Right ventricle myocardium inferior (tissue), 1 donor: ENCODE data around the gene SEZ6L2. TPM values are rescaled to one million over a fixed set of nuclear protein-coding genes. Genes with fewer than 3 reads are reported as not detected.
"Not testable (repeated sequence)": the region's sequence is repeated elsewhere in the genome, so short reads cannot be mapped to it uniquely, and the experiment has no call there.

Experiments used
- ATAC-seq: fragments of 200-7000 bp; cut with Tn5 transposase; one replicate; pipeline ENCODE4 v1.9.1; 2020; ENCODE audit warnings: mild to moderate bottlenecking, moderate library complexity
- DNase-seq: peaks from one replicate; pipeline ENCODE4 v3.0.0; 2021; ENCODE audit errors: missing footprints
- intact Hi-C: fragments of 100-400 bp; cut with DNase I; formaldehyde crosslinking; loops from one replicate; pipeline ENCODE4 v1.11.0; 2022
- total RNA-seq: library from RNA; stranded (reverse); fragmentation: NEBNext Ultra II Directional; extraction: Animal tissue kit (Norgen Biotek cat#: 25700); gene quantifications from one replicate; pipeline ENCODE4 v1.2.1, GENCODE V29; 2021
- donor health status: DM: no; HTN: yes; CAD: no; lungs with severe emphysema.

Gene SEZ6L2
- total RNA-seq, 1 donor from 2014 or later: 0.43 TPM

GRCh38 chr16:29894352-29894751 lies 5.0 kb downstream of the SEZ6L2 start:
- no peak for ATAC-seq
- intact Hi-C loops: no loop called here
- DNase-seq: no peak

DNA sequence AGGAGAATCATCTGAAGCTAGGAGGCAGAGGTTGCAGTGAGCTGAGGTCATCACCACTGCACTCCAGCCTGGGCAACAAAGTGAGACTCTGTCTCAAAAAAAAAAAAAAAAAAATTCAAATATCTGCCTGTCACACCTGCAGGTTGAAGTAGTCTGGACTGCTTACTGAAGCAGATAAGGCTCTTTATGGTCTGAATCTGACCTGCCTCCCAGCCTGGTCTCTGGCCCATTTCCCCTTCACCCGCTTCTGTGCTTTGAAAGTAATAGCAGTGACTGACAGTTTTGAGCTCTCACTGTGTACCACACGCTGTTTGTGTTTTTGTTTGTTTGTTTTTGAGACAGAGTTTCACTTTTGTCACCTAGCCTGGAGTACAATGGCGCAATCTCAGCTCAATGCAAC lies 5.8 kb downstream of the SEZ6L2 start:
- DNase-seq (no peak), ATAC-seq (no peak)
- intact Hi-C loops: no loop called here

GRCh38 chr16:29892458-29892813 lies 6.9 kb downstream of the SEZ6L2 start:
- DNase-seq (no peak), ATAC-seq (no peak)
- intact Hi-C loops: no loop called here

DNA sequence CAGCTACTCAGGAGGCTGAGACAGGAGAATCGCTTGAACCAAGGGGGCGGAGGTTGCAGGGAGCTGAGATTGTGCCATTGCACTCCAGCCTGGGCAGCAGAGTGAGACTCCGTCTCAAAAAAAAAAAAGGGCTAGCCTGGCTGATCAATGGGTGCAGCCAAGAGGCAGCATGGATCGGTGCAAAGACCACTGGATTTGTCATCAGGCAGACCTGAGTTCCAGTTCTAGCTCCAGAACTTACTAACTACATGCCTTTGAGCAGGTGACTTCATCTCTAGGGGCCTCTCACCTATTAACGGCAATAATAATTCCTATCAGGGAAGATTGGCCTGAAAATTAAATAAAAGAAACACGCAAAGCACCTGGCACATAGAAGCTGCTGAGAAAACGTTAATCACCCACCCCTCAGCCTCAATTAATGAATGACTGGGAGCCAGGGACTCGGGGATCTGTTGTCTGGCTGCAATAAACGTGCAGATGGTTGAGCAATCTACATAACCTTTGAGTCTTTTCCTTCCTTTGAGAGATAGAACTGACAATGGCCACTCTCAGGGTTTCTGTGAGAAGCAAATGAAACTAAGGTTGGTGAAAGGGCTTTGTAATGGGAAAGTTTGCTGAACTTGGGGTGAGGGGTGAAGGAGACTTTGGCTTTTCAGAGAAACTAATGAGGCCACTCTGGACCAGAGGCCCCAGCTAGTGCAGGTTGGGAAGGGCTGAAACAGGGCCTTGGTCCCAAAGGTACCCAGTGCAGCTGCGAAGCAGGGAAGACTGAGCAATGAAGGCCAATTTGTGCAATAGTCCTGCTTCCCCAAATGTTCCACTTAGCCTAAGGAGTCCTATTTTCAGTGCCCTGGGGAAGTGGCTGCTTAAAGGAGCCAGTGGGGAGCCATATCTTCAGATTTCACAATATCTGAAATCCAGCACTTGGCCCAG lies 7.6 kb downstream of the SEZ6L2 start:
- intact Hi-C loops: no loop called here
- no peak for DNase-seq
- peak; percentile 56 for ATAC-seq

GRCh38 chr16:29889372-29889771 lies 10.0 kb downstream of the SEZ6L2 start:
- ATAC-seq, DNase-seq, intact Hi-C loops: not testable (repeated sequence)

DNA sequence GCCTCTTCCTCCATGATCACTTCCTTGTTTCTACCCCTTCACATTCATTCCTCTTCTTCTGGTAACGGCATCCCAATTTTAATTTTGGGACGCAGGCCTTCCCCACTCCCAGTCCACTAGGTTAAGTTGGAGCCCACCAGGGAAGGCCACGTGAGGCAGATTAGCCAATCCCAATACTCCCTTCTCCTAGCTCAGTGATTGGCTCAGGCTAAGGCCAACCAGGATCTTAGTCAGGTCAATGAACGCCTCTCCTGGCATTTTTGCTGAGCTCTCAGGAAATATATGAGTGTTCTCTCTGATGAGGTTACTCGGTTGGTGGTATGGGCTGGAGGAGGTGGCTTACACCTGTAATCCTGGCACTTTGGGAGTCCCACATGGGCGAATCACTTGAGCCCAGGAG lies 15.4 kb downstream of the SEZ6L2 start:
- ATAC-seq: no peak
- intact Hi-C loops: no loop called here
- no peak for DNase-seq

DNA sequence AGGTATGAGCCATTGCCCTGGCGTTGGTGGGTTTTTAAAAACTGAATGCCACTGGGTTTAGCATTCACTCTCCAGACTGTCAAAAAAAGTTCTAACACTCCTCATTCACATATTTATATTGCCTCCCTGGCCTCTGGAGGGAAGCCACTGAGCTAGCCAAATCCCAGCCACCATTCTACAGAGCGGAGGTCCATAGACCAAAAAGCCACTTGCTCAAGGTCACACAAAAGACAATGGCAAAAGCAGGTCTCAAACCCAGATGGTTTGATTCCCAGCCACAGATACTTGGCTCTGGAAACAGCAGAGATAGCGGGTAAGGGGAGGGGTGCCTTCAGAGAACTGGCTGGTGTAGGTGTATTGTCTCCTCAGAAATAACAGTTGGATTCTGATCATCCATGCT lies 18.3 kb downstream of the SEZ6L2 start:
- ATAC-seq (no peak), DNase-seq (no peak)
- intact Hi-C loops: no loop called here

DNA sequence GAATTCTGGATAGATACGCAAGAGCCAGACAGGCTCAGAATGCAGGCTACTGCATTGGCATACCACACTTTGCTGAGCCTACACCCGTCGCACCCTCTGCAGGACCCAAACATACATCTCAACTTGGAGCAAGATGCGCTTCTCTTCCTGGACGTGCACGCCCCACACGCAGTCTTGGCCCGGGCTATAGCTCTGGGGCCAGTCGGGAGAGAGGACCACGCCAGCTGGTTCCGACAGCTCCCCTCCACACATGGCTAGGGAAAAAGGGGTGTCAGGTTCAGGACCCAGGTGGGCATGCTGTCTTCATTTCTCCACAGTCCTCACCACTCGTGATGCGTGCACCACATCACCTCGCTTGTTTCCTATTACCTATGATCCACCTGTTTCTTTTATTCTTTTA lies 21.2 kb downstream of the SEZ6L2 start:
- DNase-seq (no peak), ATAC-seq (no peak)
- intact Hi-C loops: no loop called here

DNA sequence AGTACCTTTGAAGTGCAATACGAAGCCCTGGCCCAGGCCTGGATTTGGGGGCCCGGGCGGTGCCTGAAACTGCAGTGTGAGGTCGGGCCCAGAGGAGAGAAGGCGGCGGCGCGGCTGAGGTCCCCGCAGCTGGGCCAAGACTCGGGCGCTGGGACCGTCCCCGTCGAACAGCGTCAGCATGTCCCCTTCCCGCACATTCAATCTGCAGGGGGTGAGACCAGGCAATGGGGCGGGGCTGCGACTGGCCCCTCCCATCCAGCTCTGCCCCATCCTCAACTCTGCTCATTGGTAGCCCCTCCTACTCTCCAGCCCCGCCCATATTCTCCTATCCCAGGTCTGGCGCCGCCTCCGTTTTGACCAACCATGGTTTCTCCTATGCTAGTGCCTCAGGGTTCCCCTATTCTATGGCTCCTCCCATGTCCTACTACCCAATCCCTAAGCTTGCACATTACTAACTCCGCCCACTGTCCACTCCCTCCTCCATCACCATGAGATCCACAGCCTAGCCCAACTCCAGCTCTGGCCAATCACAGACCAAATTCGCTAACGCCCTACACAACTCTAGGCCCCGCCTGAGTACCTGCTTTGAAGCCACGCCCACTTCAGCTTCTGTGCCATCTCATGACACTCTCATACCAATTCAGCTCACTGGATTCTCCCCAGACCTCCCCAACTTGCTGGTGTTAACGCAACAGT lies 21.9 kb downstream of the SEZ6L2 start:
- ATAC-seq (no peak), DNase-seq (no peak)
- intact Hi-C loops: no loop called here

GRCh38 chr16:29876594-29877249 lies 22.6 kb downstream of the SEZ6L2 start:
- ATAC-seq: no peak
- intact Hi-C loops: no loop called here
- no peak for DNase-seq

DNA sequence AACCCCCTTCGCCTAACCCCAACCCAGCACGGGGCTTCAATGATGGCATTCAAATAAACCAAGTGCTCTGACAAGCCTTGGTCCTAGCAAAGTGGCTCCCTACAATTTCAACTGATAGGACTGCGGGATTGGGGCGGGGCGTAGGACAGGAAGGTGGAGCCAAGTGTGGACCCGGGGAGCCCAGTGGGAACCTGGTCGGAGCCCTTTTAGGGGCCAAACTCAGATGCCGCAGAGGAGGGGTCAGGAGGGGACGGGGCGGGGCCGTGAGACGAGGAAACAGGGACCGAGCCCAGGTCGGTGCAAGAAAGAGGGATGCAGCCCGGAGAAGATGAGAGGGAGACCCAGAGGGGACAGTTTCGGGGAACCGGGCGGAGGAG lies 23.1 kb downstream of the SEZ6L2 start:
- intact Hi-C loops: no loop called here
- DNase-seq (no peak), ATAC-seq (no peak)

DNA sequence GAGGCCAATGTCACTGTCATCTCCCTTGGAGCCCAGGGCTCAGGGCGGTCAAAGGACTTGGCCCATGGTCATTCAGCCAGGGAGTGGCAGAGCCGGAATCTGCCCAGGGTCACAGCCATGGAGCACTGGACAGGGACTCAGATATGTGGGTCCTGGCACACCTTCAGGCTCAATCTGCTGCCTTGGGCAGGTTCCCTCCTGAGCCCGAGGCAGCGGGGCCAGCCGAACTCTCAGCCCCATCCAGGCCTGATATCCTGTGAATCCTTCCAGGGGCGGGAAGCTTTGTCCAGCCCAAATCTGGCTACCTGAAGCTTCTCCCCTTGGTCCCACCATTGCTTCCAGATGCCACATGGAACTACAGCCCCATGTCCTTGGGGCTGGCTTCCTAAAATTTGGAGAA lies 24.1 kb downstream of the SEZ6L2 start:
- ATAC-seq: no peak
- no peak for DNase-seq
- intact Hi-C loops: no loop called here

DNA sequence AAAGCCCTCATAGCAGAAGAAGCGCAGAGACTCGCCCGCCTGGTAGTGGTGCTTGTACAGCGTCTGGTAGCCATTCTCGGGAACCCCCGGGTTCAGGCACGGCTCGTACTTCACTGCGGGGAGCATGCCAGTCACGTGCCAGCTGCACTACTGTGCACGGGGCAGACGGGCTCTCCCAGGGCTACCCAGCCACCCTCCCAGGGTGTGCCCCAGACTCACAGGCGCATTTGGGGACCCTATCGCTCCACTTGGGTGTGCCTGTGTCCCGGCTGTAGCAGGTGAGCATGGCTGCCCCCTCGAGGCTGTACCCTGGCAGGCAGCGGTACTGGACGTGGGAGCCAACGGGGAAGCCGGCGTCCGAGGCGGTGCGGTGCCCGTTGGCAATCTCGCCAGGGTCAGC lies 26.0 kb downstream of the SEZ6L2 start:
- DNase-seq (no peak), ATAC-seq (no peak)
- intact Hi-C loops: no loop called here

GRCh38 chr16:29871822-29872546 lies 27.4 kb downstream of the SEZ6L2 start:
- intact Hi-C loops: no loop called here
- no peak for ATAC-seq
- DNase-seq: no peak

DNA sequence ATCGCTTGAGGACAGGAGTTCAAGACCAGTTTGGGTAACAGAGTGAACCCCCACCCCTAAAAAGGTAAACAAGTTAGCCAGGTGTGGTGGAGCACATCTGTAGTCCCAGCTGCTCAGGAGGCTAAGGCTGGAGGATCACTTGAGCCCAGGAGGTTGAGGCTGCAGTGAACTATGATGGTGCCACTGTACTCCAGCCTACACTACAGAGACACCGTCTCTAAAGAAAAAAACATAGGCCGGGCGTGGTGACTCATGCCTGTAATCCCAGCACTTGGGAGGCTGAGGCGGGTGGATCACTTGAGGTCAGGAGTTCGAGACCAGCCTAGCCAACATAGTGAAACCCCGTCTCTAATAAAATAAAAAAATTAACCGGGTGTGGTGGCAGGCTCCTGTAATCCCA lies 30.3 kb downstream of the SEZ6L2 start:
- not testable (repeated sequence) for ATAC-seq, DNase-seq
- intact Hi-C loops: loop anchor here (10.0 kb wide), 1 partner anchor 136 kb away; no protein-coding TSS in a partner anchor

GRCh38 chr16:29868396-29869009 lies 30.8 kb downstream of the SEZ6L2 start:
- no peak for ATAC-seq
- DNase-seq: no peak
- intact Hi-C loops: loop anchor here (10.0 kb wide), 1 partner anchor 136 kb away; no protein-coding TSS in a partner anchor

DNA sequence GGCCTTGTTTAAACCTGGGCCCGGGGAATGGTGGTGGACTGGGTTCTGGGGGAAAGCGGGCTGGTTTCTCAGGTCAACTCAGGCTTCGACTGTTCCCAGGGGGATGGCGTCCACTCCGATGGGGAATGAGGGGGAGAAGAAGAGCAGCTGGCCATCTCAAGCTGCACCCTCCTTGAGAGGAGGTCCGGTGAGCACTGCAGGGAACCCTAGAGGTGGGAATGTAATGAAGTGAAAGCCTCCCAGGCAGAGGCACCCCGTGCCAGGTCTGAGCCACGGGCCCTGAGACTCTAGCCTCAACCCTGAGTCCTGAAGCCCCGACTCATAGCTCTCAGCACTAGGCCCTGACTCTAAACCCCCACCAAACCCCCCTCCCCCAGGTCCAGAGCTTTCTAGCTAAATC lies 35.1 kb downstream of the SEZ6L2 start:
- ATAC-seq (no peak), DNase-seq (no peak)
- intact Hi-C loops: loop anchor here (10.0 kb wide), 1 partner anchor 141 kb away; no protein-coding TSS in a partner anchor

GRCh38 chr16:29863669-29863984 lies 35.7 kb downstream of the SEZ6L2 start:
- intact Hi-C loops: loop anchor here (1.0 to 10.0 kb wide), 2 partner anchors 73 to 141 kb away; partner anchors contain the start of gene KIF22

More at GRCh38 chr16:29863669-29863984, 35.7 kb downstream of the SEZ6L2 start:
- DNase-seq (no peak), ATAC-seq (no peak)
